ENCODE measurements around the gene SLX4IP. TPM values are rescaled to one million over a fixed set of nuclear protein-coding genes. Genes with fewer than 3 reads are reported as not detected.

Gene SLX4IP
- total RNA-seq, 1 donor from 2014 or later: 4.5 TPM

DNA sequence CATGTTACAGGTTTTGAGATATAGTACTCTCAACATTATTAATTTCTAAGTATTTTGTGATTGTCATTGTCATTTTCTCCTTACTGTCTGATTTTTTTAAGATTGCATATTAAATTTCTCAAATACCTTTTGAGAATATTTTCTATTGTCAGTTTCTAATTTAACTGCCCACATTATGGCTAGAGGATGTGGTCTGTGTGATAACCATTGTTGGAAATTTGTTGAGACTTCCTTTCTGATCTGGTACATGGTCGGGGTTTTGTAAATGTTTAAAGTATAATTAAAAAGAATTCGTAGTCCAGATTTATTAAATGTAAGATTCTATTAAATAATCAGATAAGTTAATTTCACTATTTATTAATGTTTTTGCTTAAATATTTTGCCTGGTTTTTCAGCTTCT lies 60.1 kb downstream of the SLX4IP start:
- intact Hi-C loops (cut with DNase I): no loop called here

DNA sequence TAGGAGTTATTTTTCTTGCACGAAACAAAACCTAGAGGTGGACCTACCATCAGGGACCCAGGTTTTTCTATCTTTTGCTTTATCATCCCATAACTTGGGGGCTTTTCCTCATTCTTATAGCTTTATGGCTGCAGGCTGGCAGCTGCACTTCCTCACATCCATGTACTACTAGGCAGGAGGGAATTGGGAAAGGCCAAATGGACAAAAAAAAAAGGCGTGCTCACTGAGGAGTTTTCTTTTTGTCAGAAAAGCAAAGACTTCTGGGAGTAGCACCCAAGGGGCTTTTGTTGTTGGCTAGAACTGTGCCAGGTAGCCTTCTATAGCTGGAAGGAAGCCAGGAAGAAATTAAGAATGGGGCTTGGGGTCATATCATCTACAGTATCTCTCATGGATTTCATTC lies 61.4 kb downstream of the SLX4IP start:
- Histone ChIP-seq H3K9me3 (no peaks in the 10 kb centered on the region), H3K27ac (no peak overlapping the region), H3K4me3 (no peak overlapping the region), H3K4me1 (no peaks in the 10 kb centered on the region), H3K27me3 (no peaks in the 10 kb centered on the region), H3K36me3 (no peaks in the 10 kb centered on the region)
- no peak for DNase-seq (ENCODE audit: low spot score in 2 of 2)
- TF ChIP-seq, protein P1, sequence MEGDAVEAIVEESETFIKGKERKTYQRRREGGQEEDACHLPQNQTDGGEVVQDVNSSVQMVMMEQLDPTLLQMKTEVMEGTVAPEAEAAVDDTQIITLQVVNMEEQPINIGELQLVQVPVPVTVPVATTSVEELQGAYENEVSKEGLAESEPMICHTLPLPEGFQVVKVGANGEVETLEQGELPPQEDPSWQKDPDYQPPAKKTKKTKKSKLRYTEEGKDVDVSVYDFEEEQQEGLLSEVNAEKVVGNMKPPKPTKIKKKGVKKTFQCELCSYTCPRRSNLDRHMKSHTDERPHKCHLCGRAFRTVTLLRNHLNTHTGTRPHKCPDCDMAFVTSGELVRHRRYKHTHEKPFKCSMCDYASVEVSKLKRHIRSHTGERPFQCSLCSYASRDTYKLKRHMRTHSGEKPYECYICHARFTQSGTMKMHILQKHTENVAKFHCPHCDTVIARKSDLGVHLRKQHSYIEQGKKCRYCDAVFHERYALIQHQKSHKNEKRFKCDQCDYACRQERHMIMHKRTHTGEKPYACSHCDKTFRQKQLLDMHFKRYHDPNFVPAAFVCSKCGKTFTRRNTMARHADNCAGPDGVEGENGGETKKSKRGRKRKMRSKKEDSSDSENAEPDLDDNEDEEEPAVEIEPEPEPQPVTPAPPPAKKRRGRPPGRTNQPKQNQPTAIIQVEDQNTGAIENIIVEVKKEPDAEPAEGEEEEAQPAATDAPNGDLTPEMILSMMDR (IDR thresholded peaks at IDR 0.05): no peak
- intact Hi-C loops (cut with DNase I): no loop called here

More for the DNA sequence above, 60.1 kb downstream of the SLX4IP start:
- DNase-seq (ENCODE audit: low spot score in 2 of 2): no peak
- TF ChIP-seq, protein P1 (IDR thresholded peaks at IDR 0.05): no peak
- Histone ChIP-seq H3K27ac (no peak overlapping the region), H3K9me3 (no peaks in the 10 kb centered on the region), H3K4me1 (no peaks in the 10 kb centered on the region), H3K4me3 (no peak overlapping the region), H3K36me3 (no peaks in the 10 kb centered on the region), H3K27me3 (no peaks in the 10 kb centered on the region)

DNA sequence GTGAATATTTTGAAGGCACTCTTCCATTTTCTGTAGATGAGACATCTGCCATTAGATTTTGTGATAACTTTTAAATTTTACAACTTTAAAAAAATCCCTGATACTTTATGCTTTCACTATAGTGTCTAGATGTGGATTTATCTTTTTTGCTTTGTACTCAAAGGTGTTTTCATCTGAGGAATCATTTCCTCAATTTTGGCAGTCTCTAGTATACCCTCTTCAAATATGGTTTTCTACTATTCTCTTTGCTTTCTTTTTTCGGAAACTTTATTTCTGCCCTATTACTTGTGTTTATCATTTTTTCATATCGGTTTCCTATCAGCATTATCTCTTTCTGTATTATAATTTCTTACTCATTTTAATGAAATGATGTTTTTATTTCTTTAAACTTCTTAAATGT lies 62.2 kb downstream of the SLX4IP start:
- no peak overlapping the region for H3K4me3 ChIP-seq
- H3K36me3 ChIP-seq: no peaks in the 10 kb centered on the region
- H3K4me1 ChIP-seq: no peaks in the 10 kb centered on the region
- intact Hi-C loops (cut with DNase I): no loop called here
- no peaks in the 10 kb centered on the region for H3K9me3 ChIP-seq
- no peak overlapping the region for H3K27ac ChIP-seq
- no peaks in the 10 kb centered on the region for H3K27me3 ChIP-seq
- TF ChIP-seq, protein P1 (IDR thresholded peaks at IDR 0.05): no peak
- DNase-seq (ENCODE audit: low spot score in 2 of 2): no peak

DNA sequence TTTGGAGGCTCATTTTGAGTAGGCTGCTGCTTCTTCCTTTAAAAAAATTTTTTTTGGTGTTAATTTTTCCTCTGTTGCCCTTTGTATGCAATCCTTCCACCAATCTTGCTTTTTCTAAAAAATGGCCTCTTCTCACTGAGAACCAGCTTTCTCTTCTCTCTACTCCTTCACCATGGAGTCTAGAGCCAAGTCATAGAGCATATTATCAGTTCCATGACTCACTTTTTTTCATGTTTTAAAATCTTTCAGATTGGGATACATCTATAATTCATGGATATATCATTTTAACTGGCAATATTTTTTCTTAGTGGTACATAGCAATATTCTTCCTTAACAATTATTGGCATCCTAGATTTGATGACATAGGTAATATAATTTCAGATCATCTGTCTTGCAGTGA lies 62.7 kb downstream of the SLX4IP start:
- DNase-seq (ENCODE audit: low spot score in 2 of 2): no peak
- Histone ChIP-seq H3K4me1 (no peaks in the 10 kb centered on the region), H3K27ac (no peak overlapping the region), H3K9me3 (no peaks in the 10 kb centered on the region), H3K36me3 (no peaks in the 10 kb centered on the region), H3K4me3 (no peak overlapping the region), H3K27me3 (no peaks in the 10 kb centered on the region)
- TF ChIP-seq, protein P1 (IDR thresholded peaks at IDR 0.05): no peak
- intact Hi-C loops (cut with DNase I): no loop called here

DNA sequence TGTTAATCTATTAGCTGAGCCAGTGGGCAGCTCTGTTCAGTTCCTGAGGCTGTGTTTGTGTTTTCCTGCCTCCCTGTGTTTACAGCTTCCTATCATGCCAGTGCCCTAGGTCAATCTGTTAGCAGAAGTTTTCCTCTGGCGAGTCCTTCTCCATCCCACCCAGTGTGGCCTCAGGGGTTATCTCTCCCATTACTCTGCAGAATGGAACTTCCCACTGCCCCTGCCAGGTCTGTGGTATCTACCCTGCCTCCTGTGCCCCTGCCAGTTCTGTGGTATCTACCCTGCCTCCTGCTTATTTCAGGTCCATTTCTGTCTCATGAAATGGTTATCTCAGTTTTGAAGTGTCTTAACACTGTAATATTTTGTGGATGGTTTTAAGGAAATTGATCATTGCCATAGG lies 63.1 kb downstream of the SLX4IP start:
- Histone ChIP-seq H3K27me3 (no peaks in the 10 kb centered on the region), H3K36me3 (no peaks in the 10 kb centered on the region), H3K9me3 (no peaks in the 10 kb centered on the region), H3K4me1 (no peaks in the 10 kb centered on the region), H3K27ac (no peak overlapping the region), H3K4me3 (no peak overlapping the region)
- no peak for DNase-seq (ENCODE audit: low spot score in 2 of 2)
- intact Hi-C loops (cut with DNase I): no loop called here
- TF ChIP-seq, protein P1 (IDR thresholded peaks at IDR 0.05): no peak

DNA sequence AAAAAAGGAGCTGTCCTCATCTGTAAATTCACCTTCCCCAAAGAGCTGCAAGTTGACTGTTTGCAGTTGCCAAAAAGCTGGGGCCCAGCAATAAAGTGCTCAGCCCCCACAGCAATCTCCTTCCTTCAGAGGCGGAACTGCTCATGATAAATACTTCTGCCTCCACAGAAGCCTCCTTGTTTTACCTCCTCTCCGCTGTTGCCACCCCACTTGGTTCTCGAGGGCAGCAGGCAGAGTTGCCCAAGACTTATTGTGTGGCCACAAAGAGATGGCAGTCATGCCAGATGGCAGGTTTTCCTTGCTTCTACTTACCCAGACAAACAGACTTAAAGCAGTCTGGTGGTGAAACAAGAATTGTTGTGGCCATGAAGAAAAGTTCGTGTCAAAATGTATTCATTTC lies 66.3 kb downstream of the SLX4IP start:
- Histone ChIP-seq H3K27ac (peak overlapping the region; percentile 16 to 31), H3K9me3 (no peaks in the 10 kb centered on the region), H3K27me3 (no peaks in the 10 kb centered on the region), H3K4me1 (peaks cover 4 to 21% of the 10 kb centered on the region in 2 donors), H3K4me3 (peak overlapping the region; percentile 7 to 37), H3K36me3 (no peaks in the 10 kb centered on the region)
- intact Hi-C loops (cut with DNase I): no loop called here
- DNase-seq (ENCODE audit: low spot score in 2 of 2): no peak
- TF ChIP-seq, protein P1 (IDR thresholded peaks at IDR 0.05): no peak
